ENCODE measurements around the gene PRRC2A. TPM values are rescaled to one million over a fixed set of nuclear protein-coding genes. Genes with fewer than 3 reads are reported as not detected.

The PRRC2A gene
- total RNA-seq, 4 donors from 2014 or later: 42.8 to 84.9 (median 67.7) TPM

DNA sequence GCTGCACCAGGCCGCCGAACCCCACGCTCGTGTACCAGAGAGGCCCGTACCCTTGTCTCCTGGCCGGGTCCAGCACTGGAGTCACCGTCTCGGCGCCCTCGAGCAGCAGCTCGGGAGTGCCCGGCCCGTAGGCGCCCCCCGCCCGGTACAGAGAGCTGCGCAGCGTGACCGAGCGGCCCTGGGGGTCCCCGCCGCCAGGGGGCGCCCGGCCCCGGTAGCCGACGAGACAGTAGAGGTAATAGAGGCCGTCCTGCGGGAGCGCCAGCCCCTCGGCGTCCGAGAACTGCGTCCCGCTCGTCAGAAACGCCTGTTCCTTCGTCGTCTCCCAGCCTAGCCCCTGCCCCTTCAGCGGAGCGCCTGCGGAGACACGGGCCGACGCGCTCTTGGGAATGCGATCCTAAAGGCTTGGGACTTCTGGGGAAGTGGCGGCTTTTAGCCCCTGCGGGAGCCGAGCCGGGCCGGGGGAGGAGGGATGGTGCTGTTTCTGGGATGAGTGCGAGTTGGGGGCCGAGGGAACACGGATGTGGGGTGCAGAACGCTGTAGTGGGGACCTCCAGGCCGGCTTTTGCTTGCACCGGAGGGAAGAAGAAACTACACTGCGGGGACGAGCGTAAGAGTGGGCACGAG, 39.6 kb upstream of the PRRC2A start:
- Histone ChIP-seq H3K9me3 (no peaks in the 10 kb centered on the region), H3K27ac (peak overlapping the region; percentile 71 to 88 (median 84)), H3K36me3 (no peaks in the 10 kb centered on the region), H3K4me3 (peak overlapping the region; percentile 53 to 84 (median 77)), H3K27me3 (peaks cover 0 to 4% (median 0%) of the 10 kb centered on the region in 4 donors), H3K4me1 (peaks cover 16 to 34% (median 22%) of the 10 kb centered on the region in 3 donors)
- no peak for DNase-seq
- 0 to 1% methylated on average over 1 to 22 of the region's 62 CpGs for WGBS, 2 donors
- peak in 1 of 4 donors; percentile 65 for TF ChIP-seq POLR2A (IDR thresholded peaks at IDR 0.05)
- TF ChIP-seq, protein P1, sequence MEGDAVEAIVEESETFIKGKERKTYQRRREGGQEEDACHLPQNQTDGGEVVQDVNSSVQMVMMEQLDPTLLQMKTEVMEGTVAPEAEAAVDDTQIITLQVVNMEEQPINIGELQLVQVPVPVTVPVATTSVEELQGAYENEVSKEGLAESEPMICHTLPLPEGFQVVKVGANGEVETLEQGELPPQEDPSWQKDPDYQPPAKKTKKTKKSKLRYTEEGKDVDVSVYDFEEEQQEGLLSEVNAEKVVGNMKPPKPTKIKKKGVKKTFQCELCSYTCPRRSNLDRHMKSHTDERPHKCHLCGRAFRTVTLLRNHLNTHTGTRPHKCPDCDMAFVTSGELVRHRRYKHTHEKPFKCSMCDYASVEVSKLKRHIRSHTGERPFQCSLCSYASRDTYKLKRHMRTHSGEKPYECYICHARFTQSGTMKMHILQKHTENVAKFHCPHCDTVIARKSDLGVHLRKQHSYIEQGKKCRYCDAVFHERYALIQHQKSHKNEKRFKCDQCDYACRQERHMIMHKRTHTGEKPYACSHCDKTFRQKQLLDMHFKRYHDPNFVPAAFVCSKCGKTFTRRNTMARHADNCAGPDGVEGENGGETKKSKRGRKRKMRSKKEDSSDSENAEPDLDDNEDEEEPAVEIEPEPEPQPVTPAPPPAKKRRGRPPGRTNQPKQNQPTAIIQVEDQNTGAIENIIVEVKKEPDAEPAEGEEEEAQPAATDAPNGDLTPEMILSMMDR (IDR thresholded peaks at IDR 0.05): peak; percentile 92 to 98 (median 94)
- intact Hi-C loops (cut with DNase I): no loop called here

DNA sequence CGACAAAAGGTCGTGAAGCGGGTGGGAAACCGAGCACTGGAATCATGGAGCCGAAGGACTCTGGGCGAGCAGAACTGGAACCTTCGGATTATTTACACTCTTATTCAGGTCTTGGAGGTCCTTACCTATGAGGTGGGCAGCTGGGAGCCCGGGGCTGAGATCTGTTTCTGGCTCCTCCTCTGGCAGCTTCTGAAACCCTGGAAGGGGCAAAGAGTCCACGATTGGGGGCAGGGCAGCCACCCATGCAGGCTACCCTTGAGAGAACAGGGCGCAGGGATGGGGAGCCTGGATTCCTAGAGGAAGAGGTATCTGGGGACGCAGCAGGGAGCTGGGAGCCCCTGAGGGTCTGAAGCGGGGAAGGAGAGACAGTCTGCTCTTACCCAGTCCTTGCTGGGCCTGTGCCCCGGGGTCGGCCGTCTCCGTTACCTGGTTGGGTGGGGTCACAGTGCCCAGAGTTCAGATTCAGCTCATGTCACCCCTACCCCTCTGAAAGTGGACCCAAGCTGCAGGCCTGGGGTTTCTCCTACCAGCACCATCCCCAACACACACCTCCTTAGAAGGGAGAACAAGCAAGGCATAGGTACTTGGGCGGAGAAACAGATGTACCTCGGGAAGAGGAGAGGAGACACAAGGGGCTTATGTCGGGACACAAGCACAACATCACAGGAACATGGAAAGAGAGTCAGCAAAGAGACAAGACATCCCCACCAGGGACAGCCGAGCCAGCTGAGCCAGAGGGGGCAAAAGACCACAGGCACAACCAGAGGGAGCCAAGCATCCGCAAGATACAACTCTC, 38.9 kb upstream of the PRRC2A start:
- peak overlapping the region; percentile 71 to 88 (median 84) for H3K27ac ChIP-seq
- 20 to 33% methylated on average over 12 to 17 of the region's 21 CpGs for WGBS, 2 donors
- no peak for DNase-seq
- H3K27me3 ChIP-seq: peaks cover 0 to 8% (median 0%) of the 10 kb centered on the region in 4 donors
- TF ChIP-seq, protein P1 (IDR thresholded peaks at IDR 0.05): no peak
- TF ChIP-seq POLR2A (IDR thresholded peaks at IDR 0.05): no peak
- no peaks in the 10 kb centered on the region for H3K36me3 ChIP-seq
- peak overlapping the region; percentile 53 to 84 (median 77) for H3K4me3 ChIP-seq
- intact Hi-C loops (cut with DNase I): no loop called here
- no peaks in the 10 kb centered on the region for H3K9me3 ChIP-seq
- H3K4me1 ChIP-seq: peaks cover 16 to 41% (median 23%) of the 10 kb centered on the region in 3 donors

GRCh38 chr6:31582230-31582643, 38.3 kb upstream of the PRRC2A start, which contains the start of gene LTB:
TSS of gene LTB (minus strand) at chr6:31582424. CDS start at chr6:31582417, 7 bp downstream.
- Histone ChIP-seq H3K36me3 (no peaks in the 10 kb centered on the region), H3K27me3 (peaks cover 0 to 14% (median 0%) of the 10 kb centered on the region in 4 donors), H3K27ac (peak within 1 kb of the TSS; percentile 71 to 88 (median 84)), H3K4me1 (peaks cover 16 to 45% (median 23%) of the 10 kb centered on the region in 3 donors), H3K9me3 (no peaks in the 10 kb centered on the region), H3K4me3 (peak within 1 kb of the TSS; percentile 53 to 84 (median 77))
- no peak for DNase-seq
- intact Hi-C loops (cut with DNase I): no loop called here
- peak in 1 of 4 donors; percentile 10 for TF ChIP-seq POLR2A (IDR thresholded peaks at IDR 0.05)
- TF ChIP-seq, protein P1 (IDR thresholded peaks at IDR 0.05): no peak
- no CpG with 5 or more reads among the region's 3 CpGs for WGBS, 2 donors

DNA sequence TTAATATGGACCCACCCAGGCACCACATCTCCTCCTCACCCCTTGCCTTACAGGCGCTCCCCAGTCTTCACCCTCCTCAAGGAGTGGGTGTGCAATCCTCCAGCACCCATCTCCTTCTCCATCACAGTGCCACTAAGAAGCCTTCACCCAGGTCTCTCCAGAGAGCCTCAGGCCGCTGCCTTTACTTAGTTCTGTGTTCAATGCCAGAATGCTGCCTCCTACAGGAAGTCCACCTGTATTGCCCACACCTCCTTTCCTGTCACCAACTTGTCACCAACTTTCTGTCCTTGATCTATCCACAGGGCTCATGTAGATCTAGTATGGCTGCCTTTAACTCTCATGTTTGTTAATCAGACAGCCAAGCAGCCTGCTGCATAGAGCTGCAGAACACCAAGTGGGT, 35.0 kb upstream of the PRRC2A start:
- Histone ChIP-seq H3K27me3 (peaks cover 0 to 25% (median 0%) of the 10 kb centered on the region in 4 donors), H3K4me1 (peaks cover 13 to 45% (median 21%) of the 10 kb centered on the region in 3 donors), H3K4me3 (no peak overlapping the region), H3K36me3 (no peaks in the 10 kb centered on the region), H3K27ac (peak overlapping the region in 2 of 4 donors; percentile 49), H3K9me3 (no peaks in the 10 kb centered on the region)
- TF ChIP-seq POLR2A (IDR thresholded peaks at IDR 0.05): no peak
- TF ChIP-seq, protein P1 (IDR thresholded peaks at IDR 0.05): peak in 1 of 6 experiments; percentile 32
- no peak for DNase-seq
- intact Hi-C loops (cut with DNase I): no loop called here
- WGBS, 2 donors: 54 to 67% methylated on average over 2 of the region's 2 CpGs
